HCT116 (cell line): ENCODE measurements around the gene NOL9. TPM values are rescaled to one million over a fixed set of nuclear protein-coding genes. Genes with fewer than 3 reads are reported as not detected.

Source experiments
- ATAC-seq: fragments of 200-7000 bp; cut with Tn5 transposase; 2 replicates; pipeline ENCODE4 v1.9.1; 2020; ENCODE audit warnings: mild to moderate bottlenecking, moderate library complexity
- BruUV-seq: library from RNA; stranded (reverse); fragments of 400-500 nt; replicated peaks from 2 replicates; lab custom pipeline; 2021; lab: Mats Ljungman, UMichigan
- CTCF ChIA-PET: fragments of 300-600 bp; sonication (Branson Sonifier 250); formaldehyde crosslinking; loops from one replicate; lab custom pipeline; 2021; ENCODE audit warnings: antibody characterized with exemption; lab: Charles Lee
- POLR2A ChIA-PET: fragments of 300-600, 350-600 bp; sonication (Branson Sonifier 250); formaldehyde crosslinking; loops from one replicate; lab custom pipeline; 2021; ENCODE audit warnings: antibody characterized with exemption; lab: Charles Lee
- RAD21 ChIA-PET, 2 experiments: fragments of 300-600 bp; sonication (Branson Sonifier 250); formaldehyde crosslinking; loops; one replicate each; lab custom pipeline; 2023; ENCODE audit warnings: low total read pairs in 2 of 2; ENCODE audit not compliant: uncharacterized antibody in 2 of 2, unreplicated experiment in 2 of 2, low non-redundant PET in 1 of 2; lab: Charles Lee
- DNase-seq: peaks from one replicate; pipeline ENCODE4 v3.0.0-alpha.2; 2010; ENCODE audit warnings: low read depth, low spot score
- H2AFZ ChIP-seq: fragments of 200-600 bp; shearing (Covaris generic), sonication (generic); 2 replicates; pipeline ENCODE4 v1.6.1; 2017; ENCODE audit warnings: low read depth, mixed run types, mixed read lengths, antibody characterized with exemption, low read length; ENCODE audit not compliant: poor library complexity, severe bottlenecking
- H3K27ac ChIP-seq: 2 replicates; pipeline ENCODE4 v1.5.1; 2012; ENCODE audit warnings: low read depth, low read length
- H3K27me3 ChIP-seq: fragments of 200-600 bp; sonication (generic); 2 replicates; pipeline ENCODE4 v1.6.1; 2016; ENCODE audit warnings: mixed run types, low read length, mixed read lengths; ENCODE audit not compliant: insufficient read depth
- H3K36me3 ChIP-seq, 2 experiments: fragments of 200-500 bp in 1 of 2; fragments of 200-600 bp in 1 of 2; sonication (Bioruptor generic) in 1 of 2; sonication (generic) in 1 of 2; 2 replicates each; pipeline versions ENCODE4 v1.5.1 to v1.6.1; 2014 to 2016; ENCODE audit warnings: low read length in 2 of 2, inconsistent platforms in 1 of 2, mixed read lengths in 1 of 2, mixed run types in 1 of 2; ENCODE audit not compliant: insufficient read depth in 2 of 2, control insufficient read depth in 1 of 2
- H3K4me1 ChIP-seq, 2 experiments: fragments of 200-600 bp in 1 of 2; sonication (generic) in 1 of 2; 2 replicates each; pipeline versions ENCODE4 v1.5.1 to v1.6.1; 2012 to 2017; ENCODE audit warnings: low read length in 2 of 2, inconsistent platforms in 1 of 2, mild to moderate bottlenecking in 1 of 2, mixed read lengths in 1 of 2, mixed run types in 1 of 2, moderate library complexity in 1 of 2; ENCODE audit not compliant: insufficient read depth in 2 of 2, control insufficient read depth in 1 of 2
- H3K4me2 ChIP-seq: fragments of 200-600 bp; sonication (generic); 2 replicates; pipeline ENCODE4 v1.6.1; 2017; ENCODE audit warnings: mixed run types, low read length, mixed read lengths
- H3K4me3 ChIP-seq, 2 experiments: fragments of 200-600 bp in 1 of 2; sonication (generic) in 1 of 2; replicated peaks in 1 of 2; 2 replicates each; pipeline ENCODE4 v1.5.1; 2011 to 2016; ENCODE audit warnings: low read length in 2 of 2, control low read depth in 1 of 2, low read depth in 1 of 2, mild to moderate bottlenecking in 1 of 2, mixed read lengths in 1 of 2, mixed run types in 1 of 2
- H3K79me2 ChIP-seq: fragments of 200-600 bp; sonication (generic); 2 replicates; pipeline ENCODE4 v1.6.1; 2017; ENCODE audit warnings: mild to moderate bottlenecking, mixed run types, low read length, moderate library complexity, mixed read lengths; ENCODE audit not compliant: insufficient read depth
- H3K9ac ChIP-seq: fragments of 200-600 bp; sonication (generic); 2 replicates; pipeline ENCODE4 v1.6.1; 2016; ENCODE audit warnings: low read length, mixed read lengths
- H3K9me2 ChIP-seq: fragments of 200-600 bp; sonication (generic), shearing (Covaris generic); 2 replicates; pipeline ENCODE4 v1.6.1; 2017; ENCODE audit warnings: mixed run types, mild to moderate bottlenecking, moderate library complexity; ENCODE audit not compliant: insufficient read depth
- H3K9me3 ChIP-seq, 2 experiments: fragments of 200-500 bp in 1 of 2; fragments of 200-600 bp in 1 of 2; sonication (Bioruptor generic) in 1 of 2; sonication (generic) in 1 of 2; 2 replicates each; pipeline ENCODE4 v1.6.1; 2014 to 2017; ENCODE audit warnings: low read length in 2 of 2, mixed read lengths in 2 of 2, inconsistent platforms in 1 of 2, low read depth in 1 of 2, mild to moderate bottlenecking in 1 of 2, mixed run types in 1 of 2, moderate library complexity in 1 of 2; ENCODE audit not compliant: control insufficient read depth in 1 of 2, insufficient read depth in 1 of 2
- H4K20me1 ChIP-seq: fragments of 200-600 bp; sonication (generic), shearing (Covaris generic); 2 replicates; pipeline ENCODE4 v1.6.1; 2017; ENCODE audit warnings: mixed run types, mild to moderate bottlenecking, moderate library complexity; ENCODE audit not compliant: insufficient read depth
- ATF3 ChIP-seq: IDR thresholded peaks from 2 replicates; pipeline ENCODE4 v1.6.1; 2012
- CBX3 ChIP-seq: IDR thresholded peaks from 2 replicates; pipeline ENCODE4 v1.6.1; 2012; ENCODE audit warnings: low read depth
- CEBPB ChIP-seq: IDR thresholded peaks from 2 replicates; pipeline ENCODE4 v1.6.1; 2012; ENCODE audit warnings: low read depth
- EGR1 ChIP-seq: IDR thresholded peaks from 2 replicates; pipeline ENCODE4 v1.6.1; 2012; ENCODE audit warnings: low read depth
- ELF1 ChIP-seq: IDR thresholded peaks from 2 replicates; pipeline ENCODE4 v1.6.1; 2012; ENCODE audit warnings: low read depth, borderline replicate concordance
- FOSL1 ChIP-seq: IDR thresholded peaks from 2 replicates; pipeline ENCODE4 v1.6.1; 2012; ENCODE audit warnings: low read depth
- JUND ChIP-seq: IDR thresholded peaks from 2 replicates; pipeline ENCODE4 v1.6.1; 2012
- POLR2A ChIP-seq: IDR thresholded peaks from 2 replicates; pipeline ENCODE4 v1.7.0; 2011; ENCODE audit warnings: borderline replicate concordance; ENCODE audit not compliant: insufficient read depth, insufficient read length; ENCODE audit errors: extremely low read depth
- POLR2AphosphoS5 ChIP-seq: IDR thresholded peaks from 2 replicates; pipeline ENCODE4 v1.6.1; 2011; ENCODE audit warnings: mild to moderate bottlenecking, low read depth, low read length, moderate library complexity
- RAD21 ChIP-seq: IDR thresholded peaks from 2 replicates; pipeline ENCODE4 v1.6.1; 2012; ENCODE audit warnings: low read depth, mild to moderate bottlenecking
- SIN3A ChIP-seq: IDR thresholded peaks from 2 replicates; pipeline ENCODE4 v1.6.1; 2012; ENCODE audit warnings: low read depth
- SP1 ChIP-seq: IDR thresholded peaks from 2 replicates; pipeline ENCODE4 v1.6.1; 2012; ENCODE audit warnings: low read depth
- SRF ChIP-seq: IDR thresholded peaks from 2 replicates; pipeline ENCODE4 v1.6.1; 2012; ENCODE audit warnings: low read depth
- TCF7L2 ChIP-seq: IDR thresholded peaks from 2 replicates; pipeline ENCODE4 v1.7.0; 2011; ENCODE audit warnings: borderline replicate concordance, inconsistent platforms; ENCODE audit not compliant: insufficient read depth, insufficient read length; ENCODE audit errors: extremely low read depth
- ZNF274 ChIP-seq: fragments of 200-500 bp; sonication (Bioruptor generic); IDR thresholded peaks from 2 replicates; pipeline ENCODE4 v1.6.1; 2014; ENCODE audit warnings: mild to moderate bottlenecking, low read depth, low read length, inconsistent platforms
- intact Hi-C: fragments of 100-400 bp; cut with micrococcal nuclease; formaldehyde crosslinking; loops from 2 replicates; pipeline ENCODE4 v1.10.0; 2022
- total RNA-seq: library from RNA; stranded (reverse); gene quantifications from one replicate; pipeline ENCODE4 v1.2.1, GENCODE V29; 2021; ENCODE audit not compliant: unreplicated experiment
- TF ChIP-seq, protein P1 (sequence below), 3 experiments: fragments of 200-600 bp in 1 of 3; sonication (generic) in 1 of 3; IDR thresholded peaks in 2 of 3; conservative IDR thresholded peaks in 1 of 3; 2 replicates each; pipeline ENCODE4 v1.5.1; 2012 to 2017; ENCODE audit warnings: low read depth in 2 of 3, low read length in 2 of 3, antibody characterized with exemption in 1 of 3, borderline replicate concordance in 1 of 3, control low read depth in 1 of 3, mild to moderate bottlenecking in 1 of 3, mixed read lengths in 1 of 3, mixed run types in 1 of 3, moderate library complexity in 1 of 3; ENCODE audit not compliant: insufficient read depth in 1 of 3
- TF ChIP-seq, protein P2 (sequence below): IDR thresholded peaks from 2 replicates; pipeline ENCODE4 v1.6.1; 2011; ENCODE audit warnings: mild to moderate bottlenecking, low read length, moderate library complexity; ENCODE audit not compliant: insufficient replicate concordance; ENCODE audit errors: extremely low read depth

Gene NOL9
- total RNA-seq, 1 experiment from 2014 or later, result 46.4 TPM

DNA sequence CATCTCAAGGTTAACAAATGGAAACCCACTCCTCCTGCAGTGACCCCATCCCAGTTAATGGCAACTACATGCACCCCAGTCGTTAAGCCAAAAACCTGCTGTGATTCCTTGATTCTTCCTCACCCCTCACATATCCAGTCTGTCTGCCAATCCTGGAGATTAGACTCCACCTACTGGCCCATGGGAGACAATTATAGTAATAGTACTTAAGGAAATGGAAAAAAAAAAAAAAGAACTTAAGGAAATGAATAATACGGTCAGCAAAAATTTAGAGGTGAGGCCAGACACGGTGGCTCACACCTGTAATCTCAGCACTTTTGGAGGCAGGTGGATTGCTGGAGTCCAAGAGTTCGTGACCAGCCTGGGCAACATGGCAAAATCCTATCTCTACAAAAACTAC is 7.0 kb downstream of the NOL9 start:
- peaks cover 38 to 51% of the 10 kb centered on the region in 2 experiments for H3K36me3 ChIP-seq
- DNase-seq (peak; percentile 13), ATAC-seq (peak; percentile 53; the same call in 1 of the 2 replicates)
- no peak overlapping the region for H3K4me2 ChIP-seq
- no peaks in the 10 kb centered on the region for H3K27me3 ChIP-seq
- no peaks in the 10 kb centered on the region for H3K9me2 ChIP-seq
- TF ChIP-seq, protein P1, sequence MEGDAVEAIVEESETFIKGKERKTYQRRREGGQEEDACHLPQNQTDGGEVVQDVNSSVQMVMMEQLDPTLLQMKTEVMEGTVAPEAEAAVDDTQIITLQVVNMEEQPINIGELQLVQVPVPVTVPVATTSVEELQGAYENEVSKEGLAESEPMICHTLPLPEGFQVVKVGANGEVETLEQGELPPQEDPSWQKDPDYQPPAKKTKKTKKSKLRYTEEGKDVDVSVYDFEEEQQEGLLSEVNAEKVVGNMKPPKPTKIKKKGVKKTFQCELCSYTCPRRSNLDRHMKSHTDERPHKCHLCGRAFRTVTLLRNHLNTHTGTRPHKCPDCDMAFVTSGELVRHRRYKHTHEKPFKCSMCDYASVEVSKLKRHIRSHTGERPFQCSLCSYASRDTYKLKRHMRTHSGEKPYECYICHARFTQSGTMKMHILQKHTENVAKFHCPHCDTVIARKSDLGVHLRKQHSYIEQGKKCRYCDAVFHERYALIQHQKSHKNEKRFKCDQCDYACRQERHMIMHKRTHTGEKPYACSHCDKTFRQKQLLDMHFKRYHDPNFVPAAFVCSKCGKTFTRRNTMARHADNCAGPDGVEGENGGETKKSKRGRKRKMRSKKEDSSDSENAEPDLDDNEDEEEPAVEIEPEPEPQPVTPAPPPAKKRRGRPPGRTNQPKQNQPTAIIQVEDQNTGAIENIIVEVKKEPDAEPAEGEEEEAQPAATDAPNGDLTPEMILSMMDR (IDR thresholded peaks at IDR 0.05 in 2 of 3, conservative IDR thresholded peaks at IDR 0.05 in 1 of 3; ENCODE audit: borderline replicate concordance in 1 of 3, insufficient read depth in 1 of 3, low read depth in 2 of 3, low read length in 2 of 3), result peak in 1 of 3 experiments; percentile 21; a peak in 2 of 6 replicates
- TF ChIP-seq RAD21 (peak; percentile 44), SP1 (no peak)
- H3K9ac ChIP-seq, result no peak overlapping the region
- ChIA-PET POLR2A (no interaction called here), CTCF (no interaction called here), RAD21 (no interaction called here)
- no peak overlapping the region for H3K4me3 ChIP-seq
- no peaks in the 10 kb centered on the region for H3K4me1 ChIP-seq
- no peaks in the 10 kb centered on the region for H3K9me3 ChIP-seq
- no peak overlapping the region for H2AFZ ChIP-seq
- peaks cover 12% of the 10 kb centered on the region; the same call in 1 of the 2 replicates for H4K20me1 ChIP-seq
- intact Hi-C loops, result loop anchor here (1.0 kb wide), 1 partner anchor 94 kb away; no protein-coding TSS in a partner anchor
- BruUV-seq, result no TSS peak
- peaks cover 54% of the 10 kb centered on the region for H3K79me2 ChIP-seq
- H3K27ac ChIP-seq, result no peak overlapping the region

DNA sequence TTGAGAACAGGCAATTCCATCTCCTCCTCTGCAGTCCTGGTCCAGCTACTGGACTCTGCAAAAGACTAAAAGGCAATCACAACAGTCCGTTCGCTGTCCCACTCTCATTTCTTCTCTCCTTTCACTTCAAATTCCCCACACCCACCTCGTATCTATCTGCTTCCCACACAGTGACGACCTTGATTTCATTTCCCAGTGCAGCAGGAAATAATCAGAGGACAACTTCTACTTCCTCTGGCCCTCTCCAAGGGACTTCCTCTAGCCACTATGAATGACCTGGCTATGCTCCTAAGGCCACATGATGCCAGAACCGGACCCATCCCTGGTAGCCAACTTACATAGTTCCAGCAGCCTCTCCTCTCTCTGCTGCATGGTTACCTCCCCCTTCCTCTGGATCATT is 8.0 kb downstream of the NOL9 start:
- no peaks in the 10 kb centered on the region for H3K27me3 ChIP-seq
- H4K20me1 ChIP-seq, result peaks cover 12% of the 10 kb centered on the region; the same call in 1 of the 2 replicates
- H3K9me2 ChIP-seq, result no peaks in the 10 kb centered on the region
- no peak overlapping the region for H3K4me3 ChIP-seq
- peaks cover 51% of the 10 kb centered on the region for H3K79me2 ChIP-seq
- H3K27ac ChIP-seq, result no peak overlapping the region
- DNase-seq (no peak), ATAC-seq (no peak)
- no peak overlapping the region for H3K4me2 ChIP-seq
- H3K9me3 ChIP-seq, result no peaks in the 10 kb centered on the region
- H2AFZ ChIP-seq, result no peak overlapping the region
- no TSS peak for BruUV-seq
- ChIA-PET RAD21 (no interaction called here), POLR2A (no interaction called here), CTCF (no interaction called here)
- H3K9ac ChIP-seq, result no peak overlapping the region
- H3K36me3 ChIP-seq, result peaks cover 44 to 58% of the 10 kb centered on the region in 2 experiments
- intact Hi-C loops, result no loop called here
- no peaks in the 10 kb centered on the region for H3K4me1 ChIP-seq
- TF ChIP-seq JUND, result no peak
- no peak for TF ChIP-seq CEBPB
- TF ChIP-seq ELF1, result no peak
- no peak for TF ChIP-seq SP1
- no peak for TF ChIP-seq SIN3A
- no peak for TF ChIP-seq POLR2AphosphoS5
- no peak for TF ChIP-seq POLR2A
- no peak for TF ChIP-seq ZNF274
- no peak for TF ChIP-seq CBX3
- TF ChIP-seq, protein P2, sequence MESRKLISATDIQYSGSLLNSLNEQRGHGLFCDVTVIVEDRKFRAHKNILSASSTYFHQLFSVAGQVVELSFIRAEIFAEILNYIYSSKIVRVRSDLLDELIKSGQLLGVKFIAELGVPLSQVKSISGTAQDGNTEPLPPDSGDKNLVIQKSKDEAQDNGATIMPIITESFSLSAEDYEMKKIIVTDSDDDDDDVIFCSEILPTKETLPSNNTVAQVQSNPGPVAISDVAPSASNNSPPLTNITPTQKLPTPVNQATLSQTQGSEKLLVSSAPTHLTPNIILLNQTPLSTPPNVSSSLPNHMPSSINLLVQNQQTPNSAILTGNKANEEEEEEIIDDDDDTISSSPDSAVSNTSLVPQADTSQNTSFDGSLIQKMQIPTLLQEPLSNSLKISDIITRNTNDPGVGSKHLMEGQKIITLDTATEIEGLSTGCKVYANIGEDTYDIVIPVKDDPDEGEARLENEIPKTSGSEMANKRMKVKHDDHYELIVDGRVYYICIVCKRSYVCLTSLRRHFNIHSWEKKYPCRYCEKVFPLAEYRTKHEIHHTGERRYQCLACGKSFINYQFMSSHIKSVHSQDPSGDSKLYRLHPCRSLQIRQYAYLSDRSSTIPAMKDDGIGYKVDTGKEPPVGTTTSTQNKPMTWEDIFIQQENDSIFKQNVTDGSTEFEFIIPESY, result no peak
- TF ChIP-seq SRF, result no peak
- TF ChIP-seq EGR1, result no peak
- TF ChIP-seq ATF3, result no peak
- TF ChIP-seq TCF7L2, result no peak
- no peak for TF ChIP-seq FOSL1
